GM19372 (cell line): Measurements from ENCODE around the gene BTBD7.
"Not testable (repeated sequence)": the region's sequence is repeated elsewhere in the genome, so short reads cannot be mapped to it uniquely, and the experiment has no call there.

Experiments used
- ATAC-seq: cut with Tn5 transposase; IDR thresholded peaks from one replicate; pipeline ENCODE4 v1.9.1; 2021; ENCODE audit warnings: mild to moderate bottlenecking, low read depth, moderate library complexity; ENCODE audit not compliant: unreplicated experiment

BTBD7 gene

GRCh38 chr14:93249128-93249831 is 83.6 kb downstream of the BTBD7 start:
- ATAC-seq: no peak

GRCh38 chr14:93246534-93246933 is 86.3 kb downstream of the BTBD7 start:
- ATAC-seq: no peak

- no peak for ATAC-seq
These were observed 86.9 kb downstream of the BTBD7 start for GRCh38 chr14:93245764-93246420.

- ATAC-seq: no peak
These were observed 92.2 kb downstream of the BTBD7 start for GRCh38 chr14:93240678-93241000.

GRCh38 chr14:93239869-93240677 is 92.8 kb downstream of the BTBD7 start:
- no peak for ATAC-seq

- no peak for ATAC-seq
These were observed 98.0 kb downstream of the BTBD7 start for GRCh38 chr14:93234798-93235197.

GRCh38 chr14:93233078-93233477 is 99.8 kb downstream of the BTBD7 start:
- not testable (repeated sequence) for ATAC-seq

GRCh38 chr14:93232159-93232558 is 100.7 kb downstream of the BTBD7 start:
- ATAC-seq: no peak

GRCh38 chr14:93231129-93231979 is 101.5 kb downstream of the BTBD7 start:
- ATAC-seq: no peak

GRCh38 chr14:93230539-93230938 is 102.3 kb downstream of the BTBD7 start:
- ATAC-seq: no peak

GRCh38 chr14:93228550-93228949 is 104.3 kb downstream of the BTBD7 start:
- ATAC-seq: no peak

- no peak for ATAC-seq
These were observed 109.3 kb downstream of the BTBD7 start for GRCh38 chr14:93223565-93223964.

GRCh38 chr14:93220509-93220908 is 112.3 kb downstream of the BTBD7 start:
- no peak for ATAC-seq

- ATAC-seq: no peak
These were observed 113.6 kb downstream of the BTBD7 start for GRCh38 chr14:93219103-93219726.

- no peak for ATAC-seq
These were observed 118.2 kb downstream of the BTBD7 start for GRCh38 chr14:93214598-93214997.

GRCh38 chr14:93212432-93212831 is 120.4 kb downstream of the BTBD7 start:
- peak; percentile 67 for ATAC-seq

- ATAC-seq: peak; percentile 37
These were observed 125.1 kb downstream of the BTBD7 start for GRCh38 chr14:93207468-93208308.

- ATAC-seq: peak; percentile 71
These were observed 125.9 kb downstream of the BTBD7 start, which contains the start of the genes GON7 and UBR7 for GRCh38 chr14:93206793-93207467. TSS of gene GON7 (minus strand) at chr14:93207065. CDS start at chr14:93207037, 28 bp downstream. TSS of gene UBR7 (plus strand) at chr14:93207256. CDS start at chr14:93207292, 36 bp downstream.
